Frontal cortex (tissue), 4 donors: ENCODE results near the gene HOXA5. TPM values are rescaled to one million over a fixed set of nuclear protein-coding genes. Genes with fewer than 3 reads are reported as not detected.

ENCODE experiments used
- DNase-seq, 2 donors: peaks; one replicate each; pipeline ENCODE4 v3.0.0; 2012; ENCODE audit warnings: low spot score in 2 of 2
- FAIRE-seq: peaks from 2 replicates; lab custom pipeline; 2012; peaks lifted over from hg19 to GRCh38; lab: Jason Lieb, UNC
- total RNA-seq: library from RNA; depleted of rRNA; stranded (reverse); fragments of >200 nt; gene quantifications from one replicate; pipeline ENCODE4 v1.2.3, GENCODE V29; 2014
- donor health status: control.
- donor health status: control.
- donor health status: control.

The HOXA5 gene
- total RNA-seq, 1 donor from 2014 or later = not detected

- FAIRE-seq (no peak), DNase-seq (no peak)
These were observed 17.8 kb upstream of the HOXA5 start for GRCh38 chr7:27161214-27161720.

GRCh38 chr7:27160546-27161213 lies 17.2 kb upstream of the HOXA5 start:
- DNase-seq (peak; percentile 91 to 93), FAIRE-seq (no peak)

GRCh38 chr7:27160145-27160545 lies 16.7 kb upstream of the HOXA5 start:
- FAIRE-seq = no peak
- no peak for DNase-seq

- FAIRE-seq = no peak
- DNase-seq = no peak
These were observed 16.0 kb upstream of the HOXA5 start for GRCh38 chr7:27159266-27160144.

- DNase-seq = no peak
These were observed 15.2 kb upstream of the HOXA5 start for GRCh38 chr7:27158436-27159265.

GRCh38 chr7:27157702-27158431 lies 14.4 kb upstream of the HOXA5 start:
- DNase-seq (no peak), FAIRE-seq (no peak)

More at GRCh38 chr7:27158436-27159265, 15.2 kb upstream of the HOXA5 start:
- no peak for FAIRE-seq

GRCh38 chr7:27156916-27157701 lies 13.6 kb upstream of the HOXA5 start:
- FAIRE-seq = no peak
- no peak for DNase-seq

GRCh38 chr7:27156508-27156898 lies 13.0 kb upstream of the HOXA5 start, which contains the start of gene HOXA7:
TSS of gene HOXA7 (minus strand) at chr7:27156675. CDS start at chr7:27156545, 130 bp downstream.
- no peak for FAIRE-seq
- DNase-seq = no peak

- FAIRE-seq (no peak), DNase-seq (no peak)
These were observed 12.5 kb upstream of the HOXA5 start for GRCh38 chr7:27155816-27156507.

- FAIRE-seq (no peak), DNase-seq (no peak)
These were observed 11.7 kb upstream of the HOXA5 start for GRCh38 chr7:27154901-27155815.

GRCh38 chr7:27154369-27154768 lies 10.9 kb upstream of the HOXA5 start:
- DNase-seq (no peak), FAIRE-seq (no peak)

- DNase-seq (no peak), FAIRE-seq (no peak)
These were observed 10.0 kb upstream of the HOXA5 start for GRCh38 chr7:27153526-27153925.

GRCh38 chr7:27152816-27153442 lies 9.4 kb upstream of the HOXA5 start:
- no peak for DNase-seq
- FAIRE-seq = no peak

GRCh38 chr7:27151931-27152815 lies 8.7 kb upstream of the HOXA5 start, which contains the start of gene HOXA3:
TSS of gene HOXA3 (minus strand) at chr7:27152583. CDS start at chr7:27110640, 41,943 bp downstream.
- DNase-seq (no peak), FAIRE-seq (no peak)

GRCh38 chr7:27151341-27151930 lies 8.0 kb upstream of the HOXA5 start:
- no peak for DNase-seq
- FAIRE-seq = no peak
